Neural progenitor cell (in vitro differentiated cells): Measurements from ENCODE around the gene PEX10.

ENCODE experiments used
- EZH2 ChIP-seq: fragments of 200-600 bp; sonication (generic); IDR thresholded peaks from 2 replicates; pipeline ENCODE4 v1.6.1; 2017; ENCODE audit warnings: antibody characterized with exemption, mild to moderate bottlenecking, moderate library complexity
- EZH2phosphoT487 ChIP-seq: fragments of 200-600 bp; sonication (generic); IDR thresholded peaks from 2 replicates; pipeline ENCODE4 v1.6.1; 2017; ENCODE audit warnings: antibody characterized with exemption
- TF ChIP-seq, protein P1 (sequence below): fragments of 200-600 bp; sonication (generic); IDR thresholded peaks from 2 replicates; pipeline ENCODE4 v1.5.1; 2017; ENCODE audit warnings: antibody characterized with exemption, mild to moderate bottlenecking

DNA sequence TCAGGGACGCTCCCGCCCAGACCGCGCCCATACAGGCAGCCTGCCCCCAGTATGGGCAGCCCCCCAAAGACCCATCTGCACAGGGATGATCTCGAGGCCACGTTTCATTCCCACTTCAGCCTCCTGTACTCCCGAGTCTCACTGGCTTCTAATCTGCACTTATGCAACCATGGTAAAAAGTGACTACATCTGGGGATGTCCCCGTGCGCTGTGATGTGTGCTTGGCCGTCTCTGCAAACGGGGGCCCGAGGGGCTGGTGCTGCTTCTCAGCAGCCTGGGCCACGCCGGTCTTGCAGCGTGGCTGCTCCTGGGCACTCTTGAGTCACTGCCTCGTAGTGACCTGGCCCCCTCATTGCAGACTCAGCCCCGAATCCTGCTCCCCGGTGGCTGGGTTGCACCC lies 46.3 kb upstream of the PEX10 start:
- TF ChIP-seq, protein P1, sequence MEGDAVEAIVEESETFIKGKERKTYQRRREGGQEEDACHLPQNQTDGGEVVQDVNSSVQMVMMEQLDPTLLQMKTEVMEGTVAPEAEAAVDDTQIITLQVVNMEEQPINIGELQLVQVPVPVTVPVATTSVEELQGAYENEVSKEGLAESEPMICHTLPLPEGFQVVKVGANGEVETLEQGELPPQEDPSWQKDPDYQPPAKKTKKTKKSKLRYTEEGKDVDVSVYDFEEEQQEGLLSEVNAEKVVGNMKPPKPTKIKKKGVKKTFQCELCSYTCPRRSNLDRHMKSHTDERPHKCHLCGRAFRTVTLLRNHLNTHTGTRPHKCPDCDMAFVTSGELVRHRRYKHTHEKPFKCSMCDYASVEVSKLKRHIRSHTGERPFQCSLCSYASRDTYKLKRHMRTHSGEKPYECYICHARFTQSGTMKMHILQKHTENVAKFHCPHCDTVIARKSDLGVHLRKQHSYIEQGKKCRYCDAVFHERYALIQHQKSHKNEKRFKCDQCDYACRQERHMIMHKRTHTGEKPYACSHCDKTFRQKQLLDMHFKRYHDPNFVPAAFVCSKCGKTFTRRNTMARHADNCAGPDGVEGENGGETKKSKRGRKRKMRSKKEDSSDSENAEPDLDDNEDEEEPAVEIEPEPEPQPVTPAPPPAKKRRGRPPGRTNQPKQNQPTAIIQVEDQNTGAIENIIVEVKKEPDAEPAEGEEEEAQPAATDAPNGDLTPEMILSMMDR = no peak
- TF ChIP-seq EZH2phosphoT487 (no peak), EZH2 (no peak)
